ENCODE data around the gene TTC28. TPM values are rescaled to one million over a fixed set of nuclear protein-coding genes. Genes with fewer than 3 reads are reported as not detected.

The TTC28 gene
- polyA plus RNA-seq, 1 donor from 2014 or later = 14.8 TPM

- Histone ChIP-seq H3K36me3 (ENCODE audit: insufficient read depth, low read length) (no peaks in the 10 kb centered on the region), H3K9ac (ENCODE audit: low read length) (no peak overlapping the region), H3K4me2 (ENCODE audit: low read length) (no peak overlapping the region), H4K20me1 (ENCODE audit: insufficient read depth) (no peaks in the 10 kb centered on the region), H3K4me3 (ENCODE audit: low read length) (no peak overlapping the region), H3K9me3 (ENCODE audit: low read length) (no peaks in the 10 kb centered on the region), H3K79me2 (replicated peaks; ENCODE audit: insufficient read depth, low read length) (no peaks in the 10 kb centered on the region), H3K27me3 (ENCODE audit: insufficient read depth, low read depth, low read length) (no peaks in the 10 kb centered on the region), H3K27ac (ENCODE audit: low read length) (no peak overlapping the region), H3F3A (ENCODE audit: insufficient read depth, low read length, poor library complexity, severe bottlenecking) (no peaks in the 10 kb centered on the region), H3K9me2 (ENCODE audit: insufficient read depth, low read length) (no peaks in the 10 kb centered on the region), H2AFZ (ENCODE audit: low read depth, low read length) (no peak overlapping the region)
- no peak for TF ChIP-seq CTCF (IDR thresholded peaks at IDR 0.05; ENCODE audit: poor library complexity, severe bottlenecking)
These were observed 695.5 kb downstream of the TTC28 start for GRCh38 chr22:27984001-27984695.

- TF ChIP-seq POLR2AphosphoS5 (IDR thresholded peaks at IDR 0.05) = no peak
- TF ChIP-seq CTCF (IDR thresholded peaks at IDR 0.05; ENCODE audit: poor library complexity, severe bottlenecking) = no peak
- TF ChIP-seq EP300 (conservative IDR thresholded peaks at IDR 0.05; ENCODE audit: poor library complexity, severe bottlenecking) = no peak
These were observed 696.3 kb downstream of the TTC28 start for GRCh38 chr22:27983361-27983791.

GRCh38 chr22:27982630-27983180, 696.9 kb downstream of the TTC28 start:
- Histone ChIP-seq H3K9ac (ENCODE audit: low read length) (no peak overlapping the region), H3K4me3 (ENCODE audit: low read length) (no peak overlapping the region), H3K9me3 (ENCODE audit: low read length) (no peaks in the 10 kb centered on the region), H3K36me3 (ENCODE audit: insufficient read depth, low read length) (no peaks in the 10 kb centered on the region), H3K4me2 (ENCODE audit: low read length) (no peak overlapping the region), H3K9me2 (ENCODE audit: insufficient read depth, low read length) (no peaks in the 10 kb centered on the region), H3K27ac (ENCODE audit: low read length) (no peak overlapping the region), H3F3A (ENCODE audit: insufficient read depth, low read length, poor library complexity, severe bottlenecking) (no peaks in the 10 kb centered on the region), H4K20me1 (ENCODE audit: insufficient read depth) (no peaks in the 10 kb centered on the region), H3K79me2 (replicated peaks; ENCODE audit: insufficient read depth, low read length) (no peaks in the 10 kb centered on the region), H3K27me3 (ENCODE audit: insufficient read depth, low read depth, low read length) (no peaks in the 10 kb centered on the region), H2AFZ (ENCODE audit: low read depth, low read length) (no peak overlapping the region)
- TF ChIP-seq EP300 (conservative IDR thresholded peaks at IDR 0.05; ENCODE audit: poor library complexity, severe bottlenecking) (no peak), MXI1 (conservative IDR thresholded peaks at IDR 0.05; ENCODE audit: poor library complexity, severe bottlenecking) (no peak)

More at GRCh38 chr22:27983361-27983791, 696.3 kb downstream of the TTC28 start:
- Histone ChIP-seq H3F3A (ENCODE audit: insufficient read depth, low read length, poor library complexity, severe bottlenecking) (no peaks in the 10 kb centered on the region), H3K9ac (ENCODE audit: low read length) (no peak overlapping the region), H2AFZ (ENCODE audit: low read depth, low read length) (no peak overlapping the region), H3K36me3 (ENCODE audit: insufficient read depth, low read length) (no peaks in the 10 kb centered on the region), H3K27me3 (ENCODE audit: insufficient read depth, low read depth, low read length) (no peaks in the 10 kb centered on the region), H3K4me3 (ENCODE audit: low read length) (no peak overlapping the region), H3K9me3 (ENCODE audit: low read length) (no peaks in the 10 kb centered on the region), H4K20me1 (ENCODE audit: insufficient read depth) (no peaks in the 10 kb centered on the region), H3K79me2 (replicated peaks; ENCODE audit: insufficient read depth, low read length) (no peaks in the 10 kb centered on the region), H3K9me2 (ENCODE audit: insufficient read depth, low read length) (no peaks in the 10 kb centered on the region), H3K27ac (ENCODE audit: low read length) (no peak overlapping the region), H3K4me2 (ENCODE audit: low read length) (no peak overlapping the region)

Measured in neural cell (in vitro differentiated cells).